Spleen (tissue), 7 donors: ENCODE results near the gene RENBP.

Source experiments
- POLR2AphosphoS5 ChIP-seq, 3 donors: sonication (generic); formaldehyde crosslinking; IDR thresholded peaks; one replicate each; pipeline ENCODE4 v1.5.1; 2017; ENCODE audit warnings: antibody characterized with exemption in 3 of 3
- TF ChIP-seq, protein P1 (sequence below), 11 experiments: fragments of 200-600 bp in 7 of 11; fragments of 450-650 bp in 4 of 11; sonication (generic) in 4 of 11; IDR thresholded peaks in 8 of 11; conservative IDR thresholded peaks in 3 of 11; 1 replicate in 7 of 11; 2 replicates in 4 of 11; pipeline versions ENCODE4 v1.4.0 to v1.8.0; 2016 to 2021; ENCODE audit warnings: antibody characterized with exemption in 11 of 11, inconsistent platforms in 4 of 11, mild to moderate bottlenecking in 1 of 11
- donor health status: DM: no; HTN: no; CAD: no; lungs with moderate emphysema.
- donor health status: DM: no; HTN: no; CAD: no.
- donor health status: DM: no; HTN: no; CAD: no.

DNA sequence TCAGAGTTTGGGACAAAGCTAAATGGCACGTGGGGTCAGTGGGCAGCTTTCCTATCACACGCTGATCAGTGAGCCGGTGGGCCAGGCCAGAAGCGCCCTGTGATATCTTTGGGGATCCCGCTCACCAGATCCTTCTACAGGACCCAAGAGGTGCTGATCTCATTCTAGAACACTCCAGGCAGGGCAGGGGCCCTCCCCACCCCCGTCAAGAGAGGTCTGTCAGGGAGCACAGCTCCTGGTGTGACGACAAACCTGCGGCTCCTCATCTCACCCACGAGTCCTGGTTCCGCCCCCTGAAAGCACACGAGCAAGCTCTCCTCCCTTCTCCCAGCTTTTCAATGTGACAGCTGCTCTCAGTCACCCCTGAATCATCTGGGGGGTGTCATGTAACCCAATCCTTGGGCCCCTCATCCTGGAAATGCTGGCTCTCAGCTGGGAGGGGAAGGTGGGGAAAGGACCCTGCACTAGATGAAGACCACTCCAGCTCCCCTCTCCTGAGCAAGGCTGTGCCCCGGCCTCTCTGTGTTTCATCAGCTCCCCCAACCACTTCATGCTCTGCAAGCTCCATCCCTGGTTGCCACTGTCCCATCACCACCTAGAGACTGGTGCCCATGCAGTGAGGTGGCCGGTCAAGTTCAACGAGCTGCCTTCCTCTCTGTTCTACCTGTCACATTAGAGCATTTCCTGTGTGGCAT lies 22.5 kb upstream of the RENBP start:
- TF ChIP-seq, protein P1, sequence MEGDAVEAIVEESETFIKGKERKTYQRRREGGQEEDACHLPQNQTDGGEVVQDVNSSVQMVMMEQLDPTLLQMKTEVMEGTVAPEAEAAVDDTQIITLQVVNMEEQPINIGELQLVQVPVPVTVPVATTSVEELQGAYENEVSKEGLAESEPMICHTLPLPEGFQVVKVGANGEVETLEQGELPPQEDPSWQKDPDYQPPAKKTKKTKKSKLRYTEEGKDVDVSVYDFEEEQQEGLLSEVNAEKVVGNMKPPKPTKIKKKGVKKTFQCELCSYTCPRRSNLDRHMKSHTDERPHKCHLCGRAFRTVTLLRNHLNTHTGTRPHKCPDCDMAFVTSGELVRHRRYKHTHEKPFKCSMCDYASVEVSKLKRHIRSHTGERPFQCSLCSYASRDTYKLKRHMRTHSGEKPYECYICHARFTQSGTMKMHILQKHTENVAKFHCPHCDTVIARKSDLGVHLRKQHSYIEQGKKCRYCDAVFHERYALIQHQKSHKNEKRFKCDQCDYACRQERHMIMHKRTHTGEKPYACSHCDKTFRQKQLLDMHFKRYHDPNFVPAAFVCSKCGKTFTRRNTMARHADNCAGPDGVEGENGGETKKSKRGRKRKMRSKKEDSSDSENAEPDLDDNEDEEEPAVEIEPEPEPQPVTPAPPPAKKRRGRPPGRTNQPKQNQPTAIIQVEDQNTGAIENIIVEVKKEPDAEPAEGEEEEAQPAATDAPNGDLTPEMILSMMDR (IDR thresholded peaks at IDR 0.05 in 8 of 11, conservative IDR thresholded peaks at IDR 0.05 in 3 of 11): no peak
- TF ChIP-seq POLR2AphosphoS5 (IDR thresholded peaks at IDR 0.05): no peak
